ENCODE data around the gene ITPKC.
A peak's percentile ranks its signal among the peaks of the same experiment; 100 is the strongest.
"Not testable (repeated sequence)": the region's sequence is repeated elsewhere in the genome, so short reads cannot be mapped to it uniquely, and the experiment has no call there.

Gene ITPKC

DNA sequence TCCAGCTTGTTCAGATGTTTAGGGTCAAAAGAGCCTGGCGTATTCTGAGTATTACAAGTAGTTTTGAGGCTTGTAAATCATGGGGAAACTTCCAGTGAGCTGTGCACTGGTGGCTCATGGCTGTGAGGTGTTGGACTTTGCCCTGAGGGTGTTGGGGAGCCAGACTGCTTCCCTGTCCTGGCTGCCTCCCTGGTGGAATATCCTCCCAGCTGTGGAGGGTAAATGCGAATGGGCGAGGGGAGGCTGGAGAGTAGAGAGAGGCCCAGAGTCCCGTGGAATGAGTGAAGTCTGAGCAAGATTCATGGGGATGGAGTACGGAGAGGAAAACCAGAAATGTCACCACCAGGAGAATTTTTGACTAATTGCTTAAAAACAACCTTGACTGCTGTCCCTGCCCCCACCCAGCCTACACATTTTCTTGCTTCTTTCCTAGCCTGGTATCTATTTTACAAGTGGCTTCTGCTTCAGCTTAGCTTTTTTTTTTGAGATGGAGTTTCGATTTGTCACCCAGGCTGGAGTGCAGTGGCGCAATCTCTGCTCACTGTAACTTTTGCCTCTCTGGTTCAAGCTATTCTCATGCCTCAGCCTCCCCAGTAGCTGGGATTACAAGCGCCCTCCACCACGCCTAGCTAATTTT is 37.8 kb downstream of the ITPKC start:
- H3K36me3 Mint-ChIP-seq = peaks cover 99% of the 10 kb centered on the region
- ATAC-seq = peak; percentile 1

DNA sequence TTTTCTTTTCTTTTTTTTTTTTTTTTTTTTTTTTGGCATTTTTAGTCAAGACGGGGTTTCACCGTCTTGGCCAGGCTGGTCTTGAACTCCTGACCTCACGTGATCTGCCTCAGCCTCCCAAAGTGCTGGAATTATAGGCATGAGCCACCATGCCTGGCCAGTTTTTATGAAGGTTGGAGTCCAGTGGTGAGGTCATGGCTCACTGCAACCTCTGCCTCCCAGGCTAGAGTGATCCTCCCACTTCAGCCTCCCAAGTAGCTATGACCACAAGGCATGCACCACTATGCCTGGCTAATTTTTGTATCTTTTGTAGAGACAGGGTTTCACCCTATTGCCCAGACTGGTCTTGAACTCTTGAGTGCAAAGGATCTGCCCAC is 38.3 kb downstream of the ITPKC start:
- Mint-ChIP-seq H3K9me3 (no peaks in the 10 kb centered on the region), H3K27ac (peak overlapping the region; percentile 90), H3K4me1 (peaks cover 64% of the 10 kb centered on the region), H3K36me3 (peaks cover 100% of the 10 kb centered on the region), H3K4me3 (peak overlapping the region; percentile 94)
- DNase-seq (ENCODE audit: low spot score in 2 of 2) = no peak
- no peak for ATAC-seq

More for the DNA sequence above, 37.8 kb downstream of the ITPKC start:
- no peaks in the 10 kb centered on the region for H3K9me3 Mint-ChIP-seq
- H3K4me3 Mint-ChIP-seq = peak overlapping the region; percentile 94
- peak overlapping the region; percentile 90 for H3K27ac Mint-ChIP-seq
- peaks cover 65% of the 10 kb centered on the region for H3K4me1 Mint-ChIP-seq
- peak in 1 of 2 donors; percentile 72 for DNase-seq (ENCODE audit: low spot score in 2 of 2)

GRCh38 chr19:40755791-40756190 is 38.9 kb downstream of the ITPKC start:
- peak overlapping the region; percentile 90 for H3K27ac Mint-ChIP-seq
- peaks cover 100% of the 10 kb centered on the region for H3K36me3 Mint-ChIP-seq

GRCh38 chr19:40756502-40757110 is 39.7 kb downstream of the ITPKC start:
- peaks cover 100% of the 10 kb centered on the region for H3K36me3 Mint-ChIP-seq
- DNase-seq (ENCODE audit: low spot score in 2 of 2) (peak; percentile 43 to 82), ATAC-seq (peak; percentile 80)
- peak overlapping the region; percentile 94 for H3K4me3 Mint-ChIP-seq
- H3K9me3 Mint-ChIP-seq = no peaks in the 10 kb centered on the region
- H3K4me1 Mint-ChIP-seq = peaks cover 69% of the 10 kb centered on the region
- H3K27ac Mint-ChIP-seq = peak overlapping the region; percentile 90

More at GRCh38 chr19:40755791-40756190, 38.9 kb downstream of the ITPKC start:
- H3K4me3 Mint-ChIP-seq = peak overlapping the region; percentile 94
- peaks cover 69% of the 10 kb centered on the region for H3K4me1 Mint-ChIP-seq
- no peak for DNase-seq (ENCODE audit: low spot score in 2 of 2)
- no peak for ATAC-seq
- no peaks in the 10 kb centered on the region for H3K9me3 Mint-ChIP-seq

DNA sequence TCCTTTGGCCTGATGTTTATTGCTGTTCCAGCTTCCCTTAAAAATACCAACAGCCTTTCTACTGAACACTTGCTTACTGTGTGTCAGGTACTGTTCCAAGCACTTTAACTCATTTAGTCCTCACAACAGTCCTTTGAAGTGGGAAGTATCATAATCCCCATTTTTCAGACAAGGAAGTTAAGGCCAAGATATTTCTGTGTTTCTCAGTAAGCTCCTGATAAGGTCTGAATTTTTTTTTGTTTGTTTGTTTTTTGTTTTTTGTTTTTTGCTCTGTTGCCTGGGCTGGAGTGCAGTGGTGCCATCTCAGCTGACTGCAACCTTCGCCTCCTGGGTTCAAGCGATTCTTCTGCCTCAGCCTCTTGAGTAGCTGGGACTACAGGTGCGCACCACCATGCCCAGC is 41.6 kb downstream of the ITPKC start:
- ATAC-seq = no peak
- peaks cover 100% of the 10 kb centered on the region for H3K36me3 Mint-ChIP-seq
- H3K9me3 Mint-ChIP-seq = no peaks in the 10 kb centered on the region
- no peak overlapping the region for H3K27ac Mint-ChIP-seq
- peaks cover 77% of the 10 kb centered on the region for H3K4me1 Mint-ChIP-seq
- no peak for DNase-seq (ENCODE audit: low spot score in 2 of 2)
- H3K4me3 Mint-ChIP-seq = no peak overlapping the region

- Mint-ChIP-seq H3K27ac (no peak overlapping the region), H3K4me3 (no peak overlapping the region), H3K9me3 (no peaks in the 10 kb centered on the region), H3K4me1 (peaks cover 82% of the 10 kb centered on the region), H3K36me3 (peaks cover 100% of the 10 kb centered on the region)
- no peak for ATAC-seq
- no peak for DNase-seq (ENCODE audit: low spot score in 2 of 2)
These were observed 42.4 kb downstream of the ITPKC start for GRCh38 chr19:40759352-40759751.

DNA sequence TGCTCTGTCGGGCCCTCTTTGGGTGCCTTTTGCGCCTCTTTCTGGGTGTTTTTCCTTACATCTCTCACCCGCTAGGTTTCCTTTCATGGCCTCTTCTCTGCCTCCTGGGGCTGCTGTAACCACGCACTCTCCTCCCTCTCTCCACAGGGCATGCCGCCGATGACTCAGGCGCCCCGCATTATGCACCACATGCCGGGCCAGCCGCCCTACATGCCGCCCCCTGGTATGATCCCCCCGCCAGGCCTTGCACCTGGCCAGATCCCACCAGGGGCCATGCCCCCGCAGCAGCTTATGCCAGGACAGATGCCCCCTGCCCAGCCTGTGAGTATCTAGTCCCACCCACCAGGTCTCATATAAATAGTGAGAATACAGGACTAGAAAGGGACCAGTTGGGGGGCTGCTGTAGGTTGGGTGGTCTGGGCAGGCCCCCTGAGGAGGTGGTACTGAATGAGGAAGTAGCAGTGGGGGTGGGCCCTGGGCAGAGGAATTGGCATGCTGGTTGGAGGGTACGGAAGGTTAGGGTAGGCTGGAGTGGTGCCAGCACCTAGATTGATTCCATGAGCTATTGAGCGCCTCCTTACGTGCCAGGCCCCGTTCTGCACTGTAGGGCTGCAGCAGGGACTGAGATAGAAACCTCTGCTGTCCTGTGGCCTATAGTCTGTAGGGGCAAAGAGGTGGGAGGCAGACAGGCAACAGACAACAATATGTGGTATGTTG is 46.0 kb downstream of the ITPKC start:
- no peak for ATAC-seq
- peaks cover 63% of the 10 kb centered on the region for H3K4me1 Mint-ChIP-seq
- H3K27ac Mint-ChIP-seq = peak overlapping the region; percentile 58
- peak overlapping the region; percentile 29 for H3K4me3 Mint-ChIP-seq
- no peak for DNase-seq (ENCODE audit: low spot score in 2 of 2)
- H3K36me3 Mint-ChIP-seq = peaks cover 100% of the 10 kb centered on the region
- no peaks in the 10 kb centered on the region for H3K9me3 Mint-ChIP-seq

GRCh38 chr19:40763526-40763925 is 46.6 kb downstream of the ITPKC start:
- peaks cover 100% of the 10 kb centered on the region for H3K36me3 Mint-ChIP-seq
- H3K27ac Mint-ChIP-seq = peak overlapping the region; percentile 58
- no peak for DNase-seq (ENCODE audit: low spot score in 2 of 2)
- H3K4me1 Mint-ChIP-seq = peaks cover 58% of the 10 kb centered on the region
- no peak for ATAC-seq
- peak overlapping the region; percentile 29 for H3K4me3 Mint-ChIP-seq
- H3K9me3 Mint-ChIP-seq = no peaks in the 10 kb centered on the region

DNA sequence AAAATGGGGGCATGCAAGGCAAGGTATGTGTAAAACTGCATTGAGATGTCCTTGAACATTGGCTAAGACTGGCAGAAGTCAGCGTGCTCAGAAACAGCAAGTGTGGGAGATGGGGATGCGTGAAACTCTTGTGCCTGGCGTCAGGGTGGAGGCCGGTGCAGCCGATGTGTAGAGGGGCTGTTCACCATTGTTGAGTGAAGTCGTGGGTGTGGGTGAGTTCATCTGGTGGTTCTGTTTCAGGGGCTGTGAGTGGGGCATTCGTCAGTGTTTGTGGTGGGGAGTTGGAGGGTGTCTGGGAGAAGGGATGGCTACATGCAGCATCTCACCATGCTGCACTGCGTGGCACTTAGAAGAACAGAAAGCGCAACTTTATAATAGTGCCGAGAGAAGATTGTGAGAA is 47.1 kb downstream of the ITPKC start:
- ATAC-seq (peak; percentile 89), DNase-seq (ENCODE audit: low spot score in 2 of 2) (no peak)
- Mint-ChIP-seq H3K9me3 (no peaks in the 10 kb centered on the region), H3K36me3 (peaks cover 100% of the 10 kb centered on the region), H3K4me1 (peaks cover 57% of the 10 kb centered on the region), H3K4me3 (peak overlapping the region; percentile 29), H3K27ac (peak overlapping the region; percentile 58)

DNA sequence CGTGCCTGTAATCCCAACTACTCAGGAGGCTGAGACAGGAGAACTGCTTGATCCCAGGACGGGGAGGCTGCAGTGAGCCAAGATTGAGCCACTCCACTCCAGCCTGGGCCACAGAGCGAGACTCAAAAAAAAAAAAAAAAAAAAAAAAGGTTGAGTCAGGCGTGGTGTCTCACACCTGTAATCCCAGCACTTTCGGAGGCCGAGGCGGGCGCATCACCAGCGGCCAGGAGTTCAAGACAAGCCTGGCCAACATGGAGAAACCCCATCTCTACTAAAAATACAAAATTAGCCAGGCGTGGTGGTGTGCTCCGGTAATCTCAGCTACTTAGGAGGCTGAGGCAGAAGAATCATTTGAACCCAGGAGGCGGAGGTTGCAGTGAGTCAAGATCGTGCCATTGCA is 49.5 kb downstream of the ITPKC start:
- DNase-seq (ENCODE audit: low spot score in 2 of 2); H3K9me3 Mint-ChIP-seq; H3K4me3 Mint-ChIP-seq; ATAC-seq: not testable (repeated sequence)
- Mint-ChIP-seq H3K4me1 (peaks cover 50% of the 10 kb centered on the region), H3K27ac (peak overlapping the region; percentile 14), H3K36me3 (peaks cover 92% of the 10 kb centered on the region)

DNA sequence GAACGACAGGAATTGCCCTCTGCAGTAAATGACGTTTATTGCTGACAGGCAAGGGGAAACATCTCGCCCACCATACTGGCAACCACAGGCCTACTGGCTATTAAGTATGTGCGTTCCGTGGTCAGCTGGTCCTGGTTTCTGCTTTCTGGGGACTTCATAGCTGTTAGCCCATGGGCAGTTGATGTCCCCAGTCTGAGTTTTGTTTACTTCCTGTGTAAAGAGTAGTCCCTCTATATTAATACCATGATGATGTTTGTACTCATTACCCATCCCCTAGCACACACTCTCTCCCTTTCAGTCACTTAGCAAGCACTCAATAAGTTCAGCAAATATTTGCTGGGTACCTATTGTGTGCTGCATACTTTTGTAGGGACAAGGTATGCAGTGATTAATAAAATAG is 52.0 kb downstream of the ITPKC start:
- DNase-seq (ENCODE audit: low spot score in 2 of 2) (no peak), ATAC-seq (no peak)
- peaks cover 72% of the 10 kb centered on the region for H3K36me3 Mint-ChIP-seq
- peaks cover 27% of the 10 kb centered on the region for H3K4me1 Mint-ChIP-seq
- peak overlapping the region; percentile 82 for H3K27ac Mint-ChIP-seq
- no peak overlapping the region for H3K4me3 Mint-ChIP-seq
- no peaks in the 10 kb centered on the region for H3K9me3 Mint-ChIP-seq

DNA sequence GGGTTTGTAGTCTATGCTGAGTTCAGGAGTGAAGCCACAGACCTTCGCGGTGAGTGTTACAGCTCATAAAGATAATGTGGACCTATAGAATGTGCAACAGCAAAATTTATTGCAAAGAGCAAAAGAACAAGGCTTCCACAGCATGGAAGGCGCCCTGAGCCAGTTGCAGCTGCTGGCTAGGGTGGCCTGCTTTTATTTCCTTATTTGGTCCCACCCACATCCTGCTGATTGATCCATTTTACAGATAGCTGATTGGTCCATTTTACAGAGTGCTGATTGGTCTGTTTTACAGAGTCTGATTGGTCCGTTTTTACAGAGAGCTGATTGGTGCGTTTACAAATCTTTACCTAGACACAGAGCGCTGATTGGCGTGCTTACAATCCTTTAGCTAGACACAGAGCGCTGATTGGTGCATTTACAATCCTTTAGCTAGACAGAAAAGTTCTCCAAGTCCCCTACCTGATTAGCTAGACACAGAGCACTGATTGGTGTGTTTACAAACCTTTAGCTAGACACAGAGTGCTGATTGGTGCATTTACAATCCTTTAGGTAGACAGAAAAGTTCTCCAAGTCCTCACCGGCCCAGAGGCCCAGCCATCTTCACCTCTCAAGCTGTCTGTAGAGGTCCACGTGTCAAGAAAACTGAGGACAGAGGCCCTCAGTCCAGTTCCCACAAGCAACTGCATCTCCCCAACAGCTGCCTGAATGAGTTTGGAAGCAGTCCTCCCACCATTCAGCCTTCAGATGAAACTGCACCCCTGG is 54.4 kb downstream of the ITPKC start:
- H3K9me3 Mint-ChIP-seq; H3K4me3 Mint-ChIP-seq; DNase-seq (ENCODE audit: low spot score in 2 of 2); ATAC-seq: not testable (repeated sequence)
- Mint-ChIP-seq H3K4me1 (peaks cover 13% of the 10 kb centered on the region), H3K27ac (peak overlapping the region; percentile 8), H3K36me3 (peaks cover 48% of the 10 kb centered on the region)

DNA sequence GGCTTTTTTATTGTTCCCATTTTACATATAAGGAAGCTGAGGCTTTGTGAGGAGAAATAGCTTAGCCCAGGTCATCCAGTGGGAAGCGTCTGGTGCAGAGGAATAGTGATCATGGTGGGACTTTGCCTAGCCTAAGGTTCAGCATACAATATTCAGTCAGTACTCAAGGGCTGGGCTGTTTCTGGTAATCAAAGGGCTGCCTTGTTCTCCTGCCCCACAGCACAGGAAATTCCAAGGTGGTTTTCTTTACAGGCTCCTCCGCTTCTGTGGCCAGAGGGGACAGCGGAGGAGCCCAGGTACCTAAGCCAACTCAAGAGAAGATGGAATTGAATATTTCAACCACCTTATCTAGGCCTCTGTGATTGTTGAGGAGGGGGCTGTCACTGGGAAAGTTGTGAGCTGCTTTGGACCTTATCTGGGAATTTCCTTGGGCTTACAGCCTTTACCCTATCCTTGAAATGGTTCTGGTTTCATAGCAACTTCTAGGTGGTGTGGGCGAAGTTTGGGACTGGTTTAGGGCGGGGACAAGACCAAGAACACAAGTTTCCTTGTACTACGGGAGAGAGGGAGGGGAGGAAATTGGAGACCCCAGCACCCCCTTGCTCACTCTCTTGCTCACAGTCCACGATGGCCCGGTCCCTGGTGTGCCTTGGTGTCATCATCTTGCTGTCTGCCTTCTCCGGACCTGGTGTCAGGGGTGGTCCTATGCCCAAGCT is 58.2 kb downstream of the ITPKC start, which contains the start of gene MIA:
Gene MIA (plus strand): TSS at position 606 of the 716 bp plus-strand sequence. CDS start 22 bp downstream, at position 628.
- ATAC-seq (no peak), DNase-seq (ENCODE audit: low spot score in 2 of 2) (no peak)
- Mint-ChIP-seq H3K36me3 (peaks cover 33% of the 10 kb centered on the region), H3K27ac (no peak within 1 kb of the TSS), H3K4me1 (peaks cover 41% of the 10 kb centered on the region), H3K4me3 (no peak within 1 kb of the TSS), H3K9me3 (no peaks in the 10 kb centered on the region)

GRCh38 chr19:40775632-40776022 is 58.7 kb downstream of the ITPKC start:
- Mint-ChIP-seq H3K4me1 (peaks cover 43% of the 10 kb centered on the region), H3K4me3 (no peak overlapping the region), H3K27ac (no peak overlapping the region)

More at GRCh38 chr19:40775632-40776022, 58.7 kb downstream of the ITPKC start:
- H3K36me3 Mint-ChIP-seq = peaks cover 33% of the 10 kb centered on the region
- ATAC-seq (no peak), DNase-seq (ENCODE audit: low spot score in 2 of 2) (no peak)
- H3K9me3 Mint-ChIP-seq = no peaks in the 10 kb centered on the region

Measured in stimulated activated effector memory CD8-positive, alpha-beta T cell treated with anti-CD3 and anti-CD28 coated beads, Interleukin-12 subunit alpha, Interleukin-12 subunit beta, amount 100 ng/mL, for 72 hours (primary cell).